ENCODE data around the gene CATSPER2.
"Not testable (repeated sequence)": the region's sequence is repeated elsewhere in the genome, so short reads cannot be mapped to it uniquely, and the experiment has no call there.

GRCh38 chr15:43589778-43590466, 58.7 kb downstream of the CATSPER2 start, which contains the start of gene PPIP5K1:
- not testable (repeated sequence) for TF ChIP-seq POLR2AphosphoS5 (IDR thresholded peaks at IDR 0.05; ENCODE audit: borderline replicate concordance, low read depth, low read length); EZH2 (IDR thresholded peaks at IDR 0.05)
